NOMO-1 (cell line): ENCODE results near the gene PGM2.
"Not testable (repeated sequence)": the region's sequence is repeated elsewhere in the genome, so short reads cannot be mapped to it uniquely, and the experiment has no call there.

Source experiments
- DNase-seq, 2 experiments: peaks; one replicate each; lab custom pipeline; 2025; ENCODE audit not compliant: unreplicated experiment in 2 of 2; lab: John Stamatoyannopoulos, UW

The PGM2 gene

GRCh38 chr4:37826295-37827029 lies at the start of gene PGM2:
PGM2 (plus strand) TSS chr4:37826686; CDS start chr4:37826733, 47 bp downstream.
- peak; percentile 76 to 91 for DNase-seq

- no peak for DNase-seq
These were observed 46.6 kb upstream of the PGM2 start for GRCh38 chr4:37779896-37780295.

GRCh38 chr4:37780444-37781130 lies 45.9 kb upstream of the PGM2 start:
- DNase-seq, result peak; percentile 26 to 49

GRCh38 chr4:37781131-37781455 lies 45.4 kb upstream of the PGM2 start:
- no peak for DNase-seq

GRCh38 chr4:37786267-37786666 lies 40.2 kb upstream of the PGM2 start:
- not testable (repeated sequence) for DNase-seq

- DNase-seq, result not testable (repeated sequence)
These were observed 38.5 kb upstream of the PGM2 start for GRCh38 chr4:37787883-37788460.

GRCh38 chr4:37788819-37789218 lies 37.7 kb upstream of the PGM2 start:
- no peak for DNase-seq

GRCh38 chr4:37792241-37792640 lies 34.2 kb upstream of the PGM2 start:
- DNase-seq, result no peak

GRCh38 chr4:37793562-37793961 lies 32.9 kb upstream of the PGM2 start:
- DNase-seq, result peak in 1 of 2 experiments; percentile 8

- DNase-seq, result no peak
These were observed 32.4 kb upstream of the PGM2 start for GRCh38 chr4:37794056-37794455.

- no peak for DNase-seq
These were observed 30.8 kb upstream of the PGM2 start for GRCh38 chr4:37795581-37796195.

GRCh38 chr4:37797374-37797773 lies 29.1 kb upstream of the PGM2 start:
- DNase-seq, result peak in 1 of 2 experiments; percentile 41

- DNase-seq, result no peak
These were observed 28.6 kb upstream of the PGM2 start for GRCh38 chr4:37797923-37798322.

- no peak for DNase-seq
These were observed 27.9 kb upstream of the PGM2 start for GRCh38 chr4:37798616-37799015.

GRCh38 chr4:37799941-37800554 lies 26.4 kb upstream of the PGM2 start:
- DNase-seq, result no peak

- no peak for DNase-seq
These were observed 24.3 kb upstream of the PGM2 start for GRCh38 chr4:37802068-37802666.

- peak; percentile 57 to 72 for DNase-seq
These were observed 23.0 kb upstream of the PGM2 start for GRCh38 chr4:37803348-37803973.

- DNase-seq, result no peak
These were observed 21.4 kb upstream of the PGM2 start for GRCh38 chr4:37805091-37805490.

- no peak for DNase-seq
These were observed 13.8 kb upstream of the PGM2 start for GRCh38 chr4:37812713-37813112.

GRCh38 chr4:37815591-37815990 lies 10.9 kb upstream of the PGM2 start:
- DNase-seq, result no peak
